NK-92 (cell line): ENCODE data around the gene MDN1.
"Not testable (repeated sequence)": the region's sequence is repeated elsewhere in the genome, so short reads cannot be mapped to it uniquely, and the experiment has no call there.

Experiments used
- DNase-seq: peaks from one replicate; lab custom pipeline; 2025; ENCODE audit not compliant: unreplicated experiment; lab: John Stamatoyannopoulos, UW

MDN1 gene

DNA sequence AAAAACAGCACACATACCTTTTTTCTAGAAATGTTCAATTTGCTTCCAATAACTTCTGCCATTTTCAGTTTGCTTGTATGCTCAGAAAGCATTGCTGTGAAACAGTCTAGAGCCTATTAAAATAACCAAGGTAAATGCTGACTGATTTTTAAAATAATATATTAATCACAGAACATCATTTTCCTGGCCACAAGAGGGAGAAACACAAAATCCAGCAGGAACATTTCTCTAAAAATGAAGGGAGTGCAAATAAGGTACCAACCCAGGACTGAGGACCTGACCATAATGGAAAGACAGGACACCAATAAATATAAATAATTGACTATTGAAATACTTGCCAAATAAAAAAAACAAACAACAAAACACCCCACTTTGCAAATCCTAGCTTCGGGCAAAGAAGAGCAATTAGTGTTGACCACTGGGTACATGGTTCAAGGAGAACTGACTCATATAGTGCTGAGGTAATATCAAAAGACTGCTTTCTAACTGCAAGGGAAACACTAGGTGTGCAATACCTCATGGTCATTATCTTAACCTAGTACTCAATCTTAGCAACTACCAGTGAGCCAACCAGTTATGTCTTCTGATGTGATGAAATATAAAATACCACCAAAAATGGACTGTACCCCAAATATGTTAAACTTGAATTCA, 42.9 kb downstream of the MDN1 start:
- DNase-seq: no peak

DNA sequence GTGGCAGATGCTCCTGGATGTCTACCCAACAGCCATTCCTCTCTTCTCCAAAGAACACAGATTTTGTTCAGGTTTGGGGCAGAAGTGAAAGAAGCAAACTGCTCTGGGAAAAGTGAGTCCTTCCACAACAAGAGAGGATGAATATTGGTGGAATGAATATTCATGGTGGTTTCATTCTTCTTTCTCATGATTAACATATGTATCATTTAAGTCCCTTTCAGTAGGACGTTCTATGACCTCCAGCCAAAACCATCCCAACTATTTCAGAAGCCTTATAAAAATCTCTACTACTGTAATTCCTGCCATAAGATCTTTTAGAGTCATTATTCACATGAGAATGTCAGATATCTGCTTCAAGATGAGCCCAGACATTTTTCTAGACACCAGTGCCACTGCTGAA, 44.4 kb downstream of the MDN1 start:
- DNase-seq: no peak

GRCh38 chr6:89769572-89769971, 50.0 kb downstream of the MDN1 start:
- DNase-seq: no peak

DNA sequence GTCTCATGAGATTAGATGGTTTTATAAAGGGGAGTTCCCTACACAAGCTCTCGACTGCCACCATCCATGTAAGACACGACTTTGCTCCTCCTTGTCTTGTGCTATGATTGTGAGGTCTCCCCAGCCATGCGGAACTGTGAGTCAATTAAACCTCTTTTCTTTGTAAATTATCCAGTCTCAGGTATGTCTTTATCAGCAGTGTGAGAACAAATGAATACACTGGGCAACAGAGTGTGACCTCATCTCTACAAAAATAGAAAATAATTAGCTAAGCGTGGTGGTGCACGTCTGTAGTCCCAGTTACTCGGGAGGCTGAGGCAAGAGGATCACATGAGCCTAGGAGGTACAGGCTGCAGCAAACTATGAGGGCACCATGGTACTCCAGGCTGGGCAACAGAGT, 51.3 kb downstream of the MDN1 start:
- no peak for DNase-seq

- no peak for DNase-seq
Observed at GRCh38 chr6:89763550-89763949, 56.0 kb downstream of the MDN1 start.

DNA sequence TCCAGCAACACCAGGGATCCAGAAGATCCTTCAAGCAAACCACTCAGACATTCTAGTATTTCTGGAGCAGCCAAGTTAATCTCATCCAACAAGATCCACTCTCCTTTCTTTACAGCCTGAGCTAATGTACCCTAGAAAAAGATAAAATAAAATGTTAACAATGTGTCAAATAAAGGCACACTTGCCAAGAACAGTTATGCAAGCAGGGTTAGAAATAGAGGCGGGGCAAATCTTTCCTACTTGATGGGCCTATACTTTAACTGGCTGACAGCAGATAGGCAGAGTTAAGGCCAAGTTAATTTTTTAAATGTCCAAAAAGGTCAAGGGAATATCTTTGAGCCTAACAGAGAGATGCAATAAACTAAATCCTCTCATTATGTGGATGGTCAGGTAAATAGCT, 60.8 kb downstream of the MDN1 start:
- DNase-seq: no peak

GRCh38 chr6:89750338-89750737, 69.3 kb downstream of the MDN1 start:
- no peak for DNase-seq

GRCh38 chr6:89749918-89750317, 69.7 kb downstream of the MDN1 start:
- no peak for DNase-seq

DNA sequence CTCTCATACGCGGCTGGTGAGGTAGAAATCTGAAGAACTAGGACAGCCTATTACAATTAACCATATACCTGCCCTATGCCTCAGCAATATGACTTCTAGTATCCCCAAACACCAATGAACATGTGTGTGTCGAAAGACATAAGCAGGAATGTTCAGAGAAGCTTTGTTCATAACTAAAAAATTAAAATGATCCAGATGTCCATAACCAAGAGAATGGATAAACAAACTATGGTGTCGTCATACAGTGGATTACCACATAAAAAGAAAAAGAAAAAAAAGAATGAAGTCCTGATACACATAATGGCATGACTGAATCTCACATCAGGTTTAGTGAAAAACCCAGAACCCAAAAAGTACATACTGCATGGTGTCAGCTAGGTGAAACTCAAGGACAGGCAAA, 73.9 kb downstream of the MDN1 start:
- no peak for DNase-seq

- no peak for DNase-seq
Observed at GRCh38 chr6:89745096-89745495, 74.5 kb downstream of the MDN1 start.

DNA sequence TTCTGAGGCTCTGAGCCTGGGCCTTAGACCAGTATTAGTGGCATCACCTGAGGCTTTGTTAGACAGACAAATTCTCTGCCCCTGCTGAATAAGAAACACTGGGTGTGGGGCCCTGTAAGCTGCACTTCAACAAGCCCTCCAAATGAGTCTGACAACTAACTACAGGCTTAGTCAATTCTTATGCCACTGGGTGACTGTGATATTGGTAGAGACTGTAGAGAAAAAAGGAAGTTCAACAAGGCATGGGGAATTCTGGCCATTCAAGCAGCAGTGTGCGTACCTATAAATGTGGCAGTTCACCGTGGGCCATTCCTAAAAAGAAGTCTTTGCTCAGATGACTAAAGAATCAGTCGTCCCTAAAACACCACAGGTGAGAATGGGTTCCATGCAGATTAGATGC, 82.7 kb downstream of the MDN1 start:
- DNase-seq: no peak

DNA sequence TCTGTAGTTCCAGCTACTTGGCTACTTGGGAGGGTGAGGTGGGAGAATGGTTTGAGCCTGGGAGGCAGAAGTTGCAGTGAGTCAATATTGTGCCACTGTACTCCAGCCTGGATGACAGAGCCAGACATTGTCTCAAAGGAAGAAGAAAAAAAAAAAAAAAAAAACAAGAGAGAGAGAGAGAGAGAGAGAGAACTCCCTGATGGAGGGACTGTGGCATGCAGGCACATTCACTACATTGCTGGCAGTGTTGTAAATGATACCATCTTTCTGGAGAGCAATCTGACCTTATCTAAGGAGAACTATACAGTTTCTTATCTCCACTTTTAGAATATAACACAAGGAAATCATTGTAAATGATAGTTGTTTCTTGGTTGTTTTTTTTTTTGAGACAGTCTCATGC, 85.1 kb downstream of the MDN1 start:
- DNase-seq: no peak

GRCh38 chr6:89731924-89732567, 87.5 kb downstream of the MDN1 start:
- DNase-seq: no peak

- not testable (repeated sequence) for DNase-seq
Observed at GRCh38 chr6:89731262-89731661, 88.3 kb downstream of the MDN1 start.

DNA sequence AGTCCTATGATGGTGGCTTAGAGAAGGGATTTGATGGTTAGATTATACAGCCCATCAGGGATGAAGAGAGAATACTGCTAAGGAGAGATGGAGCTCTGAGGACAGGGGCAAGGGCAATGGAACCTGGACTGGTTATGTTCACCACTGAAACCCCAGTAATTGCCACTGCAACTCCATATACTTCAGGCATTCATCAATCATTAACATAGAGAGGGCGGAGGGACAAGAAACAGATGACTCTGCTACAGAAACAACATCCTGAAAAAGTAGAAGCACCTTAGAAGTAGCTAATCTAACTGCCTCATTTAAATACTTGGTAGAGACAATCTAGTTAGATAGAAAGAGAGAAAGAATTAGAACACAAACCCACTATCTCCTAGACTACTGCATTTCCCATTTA, 89.8 kb downstream of the MDN1 start:
- DNase-seq: no peak

DNA sequence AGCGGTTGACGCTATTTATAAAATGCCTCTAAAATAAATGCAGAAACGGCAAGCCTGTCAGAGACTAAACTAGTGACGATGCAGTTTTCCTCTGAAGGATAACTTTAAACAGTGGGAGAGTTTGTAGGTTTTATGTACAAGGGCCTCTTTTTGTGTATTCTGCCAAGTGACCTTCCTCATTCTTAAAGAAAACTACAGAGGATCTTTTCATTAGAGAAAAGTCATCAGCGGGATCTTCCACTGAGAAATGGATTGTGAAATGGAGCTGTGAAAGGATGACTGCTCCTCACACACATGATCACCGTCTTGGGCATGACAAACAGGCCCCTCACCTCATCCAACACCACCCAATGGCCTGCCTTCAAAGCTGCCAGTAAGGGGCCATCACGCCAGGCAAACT, 92.1 kb downstream of the MDN1 start:
- DNase-seq: no peak

DNA sequence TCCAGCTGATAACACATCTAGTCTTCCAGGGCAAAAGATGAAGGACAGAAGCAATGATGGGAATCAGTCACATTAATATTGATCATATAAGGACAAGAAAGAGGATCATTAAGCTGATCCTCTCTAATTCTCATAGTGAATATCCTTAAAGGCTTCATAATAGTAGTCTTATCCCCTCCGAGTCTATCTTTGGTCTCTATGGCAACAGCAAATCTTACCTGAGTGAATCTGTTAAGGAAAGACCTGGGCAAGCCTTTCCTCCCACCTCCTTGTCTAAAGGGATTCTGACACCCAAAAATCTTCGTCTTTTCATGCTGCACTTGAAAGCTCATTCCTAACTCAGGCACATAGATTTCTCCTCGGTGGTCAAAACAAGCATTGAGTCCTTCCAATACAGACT, 94.6 kb downstream of the MDN1 start:
- DNase-seq: no peak

DNA sequence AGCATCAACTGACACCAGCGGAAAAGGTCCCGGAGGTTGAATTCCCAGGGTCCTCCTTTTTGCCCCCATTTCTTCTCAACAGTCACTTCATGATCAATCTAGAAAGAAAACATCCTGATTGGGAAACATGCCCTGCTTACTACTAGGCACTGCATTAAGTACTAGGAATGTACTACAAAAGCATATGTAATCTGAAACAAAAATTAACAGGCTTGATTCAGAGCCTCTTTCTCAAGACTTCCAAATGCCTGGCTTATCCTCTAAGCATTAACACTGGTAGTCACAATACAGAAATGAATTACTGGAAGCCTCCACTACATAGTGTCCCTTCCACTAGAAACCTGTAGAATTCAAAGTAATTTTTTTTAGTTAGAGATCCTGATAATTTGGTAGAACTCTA, 96.5 kb downstream of the MDN1 start:
- DNase-seq: no peak

DNA sequence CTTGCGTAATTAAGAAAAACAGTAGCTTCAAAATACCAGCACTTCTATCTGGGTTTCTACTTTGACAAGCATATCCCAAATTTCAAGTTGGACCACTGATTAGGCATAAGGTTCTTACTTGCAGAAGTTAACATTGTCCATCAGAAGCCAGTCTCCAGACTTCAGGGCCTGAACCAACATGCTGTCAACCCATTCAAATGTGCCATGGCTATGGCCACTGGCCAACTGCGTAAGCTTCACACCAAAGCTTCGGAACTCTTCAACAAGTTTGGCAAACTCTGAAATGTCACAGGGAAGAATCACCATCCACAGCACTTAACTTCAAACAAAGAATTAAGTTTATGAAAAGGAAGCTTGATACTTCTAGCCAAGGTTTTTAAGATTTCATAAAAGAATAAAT, 103.1 kb downstream of the MDN1 start:
- DNase-seq: no peak

DNA sequence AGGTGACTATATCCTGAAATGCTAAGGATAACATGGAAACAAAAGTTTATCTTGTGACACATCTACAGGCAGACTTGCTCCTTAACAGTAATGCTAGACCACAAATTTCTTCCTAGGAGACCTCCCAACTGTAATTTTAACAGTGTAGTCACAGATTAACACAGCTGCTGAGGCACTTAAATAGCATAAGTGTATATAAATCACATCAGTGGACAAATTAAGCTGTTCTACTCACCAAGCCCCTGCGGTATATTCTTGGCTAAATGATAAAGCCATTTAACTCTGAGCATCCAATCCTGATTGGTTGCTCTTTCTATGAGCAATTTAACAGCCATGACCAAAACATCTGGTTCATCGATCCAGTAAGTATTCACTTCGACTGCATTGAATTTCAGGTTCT, 107.8 kb downstream of the MDN1 start:
- DNase-seq: no peak

GRCh38 chr6:89708316-89708715, 111.3 kb downstream of the MDN1 start:
- no peak for DNase-seq

GRCh38 chr6:89707766-89708165, 111.8 kb downstream of the MDN1 start:
- DNase-seq: no peak

DNA sequence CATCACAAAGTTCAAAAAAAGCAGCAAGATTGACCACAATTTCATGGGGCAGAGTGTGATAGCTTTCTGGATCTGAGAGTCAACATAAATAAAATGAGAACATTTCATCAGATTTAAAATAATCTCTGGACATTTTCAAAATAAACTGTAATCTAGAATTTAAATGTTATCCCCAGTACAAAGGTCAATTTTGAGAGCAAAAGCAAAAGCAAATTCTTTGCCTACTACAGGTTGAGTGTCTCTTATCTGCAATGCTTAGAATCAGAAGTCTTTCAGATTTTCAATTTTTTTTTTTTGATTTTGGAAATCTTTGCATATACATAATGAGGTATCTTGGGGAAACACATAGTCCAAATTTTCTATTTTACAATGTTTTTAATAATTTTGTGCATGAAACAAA, 113.5 kb downstream of the MDN1 start:
- no peak for DNase-seq
